RKO (cell line): Measurements from ENCODE around the gene RFTN2.
A peak's percentile ranks its signal among the peaks of the same experiment; 100 is the strongest.
"Not testable (repeated sequence)": the region's sequence is repeated elsewhere in the genome, so short reads cannot be mapped to it uniquely, and the experiment has no call there.

Experiments used
- DNase-seq: peaks from one replicate; pipeline ENCODE4 v3.0.0-alpha.2; 2016; ENCODE audit warnings: low spot score

The RFTN2 gene, protein sequence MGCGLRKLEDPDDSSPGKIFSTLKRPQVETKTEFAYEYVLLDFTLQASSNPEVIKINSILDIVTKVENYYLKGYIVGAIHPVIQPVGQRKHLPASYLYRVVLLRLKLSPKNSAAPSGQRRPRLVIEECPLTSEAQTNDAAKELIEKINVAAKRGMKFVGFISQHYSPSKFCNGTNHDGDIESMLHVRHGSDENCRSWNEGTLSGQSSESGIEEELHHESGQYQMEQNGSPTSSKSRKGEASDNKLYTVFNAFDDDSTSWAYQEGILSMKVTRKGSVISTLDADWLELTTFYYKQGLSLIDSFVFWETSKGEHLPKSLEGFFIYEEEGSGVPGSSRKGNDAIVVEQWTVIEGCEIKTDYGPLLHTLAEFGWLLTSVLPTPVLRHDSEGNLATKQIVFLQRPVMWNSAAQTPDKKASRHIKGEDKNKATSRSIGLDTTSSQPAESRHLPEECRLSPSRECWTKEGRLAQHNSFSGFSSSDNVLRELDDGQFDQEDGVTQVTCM

DNA sequence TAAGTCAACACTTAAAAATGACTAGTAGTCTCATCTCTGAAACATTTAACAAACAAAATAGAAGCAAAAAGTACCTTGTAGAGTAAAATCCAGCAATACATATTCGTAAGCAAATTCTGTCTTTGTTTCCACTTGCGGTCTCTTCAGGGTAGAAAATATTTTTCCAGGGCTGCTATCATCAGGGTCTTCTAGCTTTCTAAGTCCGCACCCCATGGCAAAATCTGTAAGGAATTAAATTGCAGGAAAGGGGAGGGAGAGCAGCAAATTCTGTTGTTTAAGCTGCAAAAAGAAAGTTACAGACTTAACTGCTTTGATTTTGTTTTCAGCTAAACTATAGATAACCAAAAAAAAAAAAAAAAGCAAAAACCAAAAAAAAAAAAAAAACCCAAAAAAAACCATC, at the start of gene RFTN2:
Gene RFTN2, minus strand, starts transcription at position 342 of the 400 bp plus-strand sequence. Its CDS starts 129 bp downstream, at position 213.
- DNase-seq: no peak

DNA sequence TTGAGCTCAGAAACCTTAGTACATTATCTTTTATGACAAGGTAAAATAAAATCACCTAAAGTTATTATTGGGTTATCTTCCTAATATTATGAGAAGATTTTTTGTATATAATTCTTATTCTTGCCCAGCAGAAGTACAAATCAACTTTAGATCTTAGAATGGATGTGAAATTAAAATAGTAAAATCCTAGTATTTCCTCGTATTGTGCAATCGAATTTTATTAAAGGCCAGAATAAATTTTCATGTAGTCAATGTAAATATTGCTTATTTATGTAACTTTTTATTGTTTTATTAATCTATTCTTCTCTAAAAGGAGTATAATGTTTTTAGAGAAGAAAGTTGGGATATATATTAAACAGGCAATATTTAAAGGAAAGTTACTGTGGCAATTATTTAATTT, 42.5 kb upstream of the RFTN2 start:
- no peak for DNase-seq

DNA sequence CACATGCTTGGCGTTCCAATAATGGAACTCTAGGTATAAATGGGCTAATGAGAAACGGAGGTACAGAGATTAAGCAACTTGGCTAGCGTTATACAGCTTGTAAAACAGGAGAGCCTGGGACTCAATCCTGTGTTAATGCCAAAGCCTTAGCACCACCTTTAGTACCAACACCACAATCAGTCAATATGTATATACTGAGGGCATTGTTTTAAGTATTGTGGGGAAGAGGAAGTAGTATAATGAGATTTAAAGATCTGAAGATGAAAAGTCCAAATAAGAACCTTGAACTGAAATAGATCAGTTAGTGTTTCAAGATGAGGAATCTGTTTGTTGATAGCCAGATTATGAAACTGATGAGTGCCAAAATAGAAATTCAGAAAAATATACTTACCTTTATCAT, 37.9 kb upstream of the RFTN2 start:
- DNase-seq: no peak

DNA sequence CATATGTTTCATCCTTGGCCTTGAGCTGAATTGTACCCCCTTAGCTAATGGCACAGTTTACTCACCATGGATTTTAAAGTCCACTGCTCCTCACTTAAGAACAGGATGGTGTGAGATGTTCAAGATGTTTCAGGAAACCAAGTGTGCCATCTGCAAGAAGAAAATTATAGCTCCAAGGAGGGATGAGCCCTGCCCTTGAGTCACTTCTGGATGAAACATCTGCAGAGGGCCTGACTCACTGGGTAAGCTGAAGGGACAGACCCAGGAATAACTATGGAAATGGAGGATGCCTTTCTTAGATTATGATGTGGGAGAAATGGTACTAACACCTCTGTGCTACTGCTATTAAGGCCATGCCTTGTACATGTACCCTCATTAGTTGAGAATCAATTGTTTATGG, 36.2 kb upstream of the RFTN2 start:
- peak; percentile 77 for DNase-seq

DNA sequence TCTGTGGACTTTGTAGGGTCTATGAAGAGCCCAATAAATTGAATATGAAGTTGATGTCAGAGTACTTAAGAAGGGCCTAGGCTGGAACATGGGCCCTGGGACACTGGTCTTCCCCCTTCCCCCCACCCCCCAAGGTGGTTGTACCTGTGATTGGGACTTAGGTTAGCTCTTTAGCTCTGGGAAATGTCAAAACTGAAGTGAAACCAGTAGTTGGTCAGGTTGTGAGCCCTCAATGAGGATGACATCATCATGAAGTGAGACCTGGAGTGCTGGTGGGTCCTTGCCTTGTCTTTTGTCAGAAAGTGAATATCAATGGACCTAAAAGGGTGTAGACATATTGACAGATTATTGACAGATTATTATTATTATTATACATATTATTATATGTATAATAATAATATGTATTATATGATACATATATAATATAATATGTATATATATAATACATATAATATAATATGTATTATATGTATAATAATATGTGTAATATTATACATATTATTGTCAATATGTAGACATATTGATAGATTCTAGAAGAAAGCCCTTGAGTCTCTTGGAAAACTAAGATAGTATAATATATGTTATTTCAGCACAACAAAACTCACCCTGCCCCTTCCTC, 35.1 kb upstream of the RFTN2 start:
- no peak for DNase-seq

DNA sequence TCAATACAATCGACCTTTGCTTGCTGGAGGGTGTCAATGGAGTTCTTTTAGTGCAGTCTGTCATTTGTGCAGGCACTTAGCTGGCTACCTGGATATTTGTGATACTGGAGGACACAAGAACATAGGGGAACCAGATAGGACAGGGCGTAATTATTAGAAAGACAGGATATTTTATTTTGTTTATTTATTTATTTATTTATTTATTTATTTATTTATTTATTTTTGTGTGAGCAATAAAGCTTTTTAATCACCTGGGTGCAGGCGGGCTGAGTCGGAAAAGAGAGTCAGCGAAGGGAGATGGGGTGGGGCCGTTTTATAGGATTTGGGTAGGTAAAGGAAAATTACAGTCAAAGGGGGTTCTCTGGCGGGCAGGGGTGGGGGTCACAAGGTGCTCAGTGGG, 33.8 kb upstream of the RFTN2 start:
- not testable (repeated sequence) for DNase-seq

DNA sequence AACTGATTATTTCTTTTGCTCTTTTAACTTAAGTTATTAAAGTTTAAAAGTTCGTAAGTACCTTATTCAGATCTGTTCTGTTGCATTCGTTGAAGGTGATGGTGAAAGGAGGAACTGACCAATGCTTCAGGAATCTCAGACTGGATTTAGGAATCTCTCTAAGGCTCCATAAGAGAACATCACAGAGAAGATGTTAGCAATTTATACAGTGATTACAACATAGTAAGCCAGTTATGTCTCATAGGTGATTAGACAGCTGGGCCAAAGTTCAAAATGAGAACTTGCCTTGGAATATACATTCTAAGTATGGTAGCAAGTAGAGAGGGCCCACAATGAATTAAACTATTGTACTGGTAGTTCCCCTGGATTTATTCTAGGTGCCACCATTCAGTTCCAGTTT, 32.9 kb upstream of the RFTN2 start:
- DNase-seq: peak; percentile 92

DNA sequence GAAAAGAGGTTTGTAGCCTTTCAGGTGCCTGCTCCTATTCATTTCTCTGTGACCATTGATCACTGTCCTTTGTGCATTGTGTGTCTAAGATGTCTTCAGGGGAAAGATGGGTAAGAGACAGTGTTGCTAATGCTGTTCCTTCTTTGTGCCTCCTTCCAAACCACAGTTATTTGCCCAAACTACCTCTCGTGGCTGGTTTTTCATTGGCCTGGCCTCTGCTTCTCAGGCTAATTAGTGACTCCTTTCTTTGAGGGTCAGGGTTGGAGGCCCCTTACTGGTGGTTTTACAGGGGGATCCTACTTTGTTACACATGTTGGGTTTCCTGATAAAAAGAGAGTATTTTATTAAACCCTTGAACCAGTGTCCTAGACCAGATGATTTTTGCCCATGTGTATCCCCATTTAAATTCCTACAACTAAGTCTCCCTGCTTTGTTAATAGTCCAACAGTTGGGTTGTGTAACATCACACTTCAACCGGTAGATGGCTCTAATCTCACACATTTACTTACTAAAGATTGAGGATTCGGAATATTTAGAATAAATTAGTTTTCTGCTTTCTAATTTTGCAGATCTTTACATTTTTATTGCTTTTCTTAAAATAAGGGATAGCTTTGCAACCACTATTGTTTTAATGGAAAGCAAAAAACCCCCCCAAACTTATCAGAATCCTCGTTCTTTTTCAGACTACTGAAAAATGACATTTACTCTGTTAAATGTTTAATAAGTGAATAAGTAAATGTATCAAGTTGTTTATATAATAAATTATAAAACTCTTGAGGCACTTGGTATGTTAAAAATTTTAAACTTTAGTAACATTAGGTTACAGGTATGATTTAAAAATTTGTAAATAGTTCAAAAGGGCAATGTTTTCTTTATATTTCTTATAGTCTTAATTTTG, 32.2 kb upstream of the RFTN2 start:
- peak; percentile 83 for DNase-seq

DNA sequence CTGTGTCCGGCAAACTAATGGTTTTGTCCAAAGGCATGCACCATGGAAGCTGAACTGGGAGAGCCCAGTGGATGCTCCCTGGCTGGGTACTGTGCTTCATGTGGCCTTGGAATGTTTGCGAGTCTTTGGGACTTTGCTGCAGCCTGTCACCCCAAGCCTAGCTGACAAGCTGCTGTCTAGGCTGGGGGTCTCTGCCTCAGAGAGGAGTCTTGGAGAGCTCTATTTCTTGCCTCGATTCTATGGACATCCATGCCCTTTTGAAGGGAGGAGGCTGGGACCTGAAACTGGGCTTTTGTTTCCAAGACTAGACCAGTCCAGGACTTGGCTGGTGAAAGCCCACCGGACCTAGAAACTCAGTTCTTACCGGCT, 31.4 kb upstream of the RFTN2 start:
- DNase-seq: peak; percentile 34

DNA sequence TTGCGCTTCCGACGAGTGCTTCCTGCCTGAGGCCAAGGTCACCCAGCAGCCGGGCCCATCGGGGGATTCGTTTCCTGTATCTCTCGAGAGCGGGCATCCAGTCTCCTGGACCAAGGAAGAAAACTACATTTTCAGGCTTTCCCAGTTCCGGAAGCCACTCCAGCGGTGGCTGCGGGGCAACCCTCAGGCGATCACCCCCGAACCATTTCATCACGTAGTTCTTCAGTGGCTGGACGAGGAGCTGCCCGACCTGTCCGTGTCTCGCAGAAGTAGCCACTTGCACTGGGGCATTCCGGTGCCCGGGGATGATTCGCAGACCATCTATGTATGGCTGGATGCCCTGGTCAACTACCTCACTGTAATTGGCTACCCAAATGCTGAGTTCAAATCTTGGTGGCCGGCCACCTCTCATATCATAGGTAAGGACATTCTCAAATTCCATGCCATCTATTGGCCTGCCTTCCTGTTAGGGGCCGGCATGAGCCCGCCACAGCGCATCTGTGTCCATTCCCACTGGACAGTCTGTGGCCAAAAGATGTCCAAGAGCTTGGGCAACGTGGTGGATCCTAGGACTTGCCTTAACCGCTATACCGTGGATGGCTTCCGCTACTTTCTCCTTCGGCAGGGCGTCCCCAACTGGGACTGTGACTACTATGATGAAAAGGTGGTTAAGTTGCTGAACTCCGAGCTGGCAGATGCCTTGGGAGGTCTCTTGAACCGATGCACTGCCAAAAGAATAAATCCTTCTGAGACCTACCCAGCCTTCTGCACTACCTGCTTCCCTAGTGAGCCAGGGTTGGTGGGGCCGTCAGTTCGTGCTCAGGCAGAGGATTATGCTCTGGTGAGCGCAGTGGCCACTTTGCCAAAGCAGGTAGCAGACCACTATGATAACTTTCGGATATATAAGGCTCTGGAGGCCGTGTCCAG, 30.8 kb upstream of the RFTN2 start:
- DNase-seq: peak; percentile 66

DNA sequence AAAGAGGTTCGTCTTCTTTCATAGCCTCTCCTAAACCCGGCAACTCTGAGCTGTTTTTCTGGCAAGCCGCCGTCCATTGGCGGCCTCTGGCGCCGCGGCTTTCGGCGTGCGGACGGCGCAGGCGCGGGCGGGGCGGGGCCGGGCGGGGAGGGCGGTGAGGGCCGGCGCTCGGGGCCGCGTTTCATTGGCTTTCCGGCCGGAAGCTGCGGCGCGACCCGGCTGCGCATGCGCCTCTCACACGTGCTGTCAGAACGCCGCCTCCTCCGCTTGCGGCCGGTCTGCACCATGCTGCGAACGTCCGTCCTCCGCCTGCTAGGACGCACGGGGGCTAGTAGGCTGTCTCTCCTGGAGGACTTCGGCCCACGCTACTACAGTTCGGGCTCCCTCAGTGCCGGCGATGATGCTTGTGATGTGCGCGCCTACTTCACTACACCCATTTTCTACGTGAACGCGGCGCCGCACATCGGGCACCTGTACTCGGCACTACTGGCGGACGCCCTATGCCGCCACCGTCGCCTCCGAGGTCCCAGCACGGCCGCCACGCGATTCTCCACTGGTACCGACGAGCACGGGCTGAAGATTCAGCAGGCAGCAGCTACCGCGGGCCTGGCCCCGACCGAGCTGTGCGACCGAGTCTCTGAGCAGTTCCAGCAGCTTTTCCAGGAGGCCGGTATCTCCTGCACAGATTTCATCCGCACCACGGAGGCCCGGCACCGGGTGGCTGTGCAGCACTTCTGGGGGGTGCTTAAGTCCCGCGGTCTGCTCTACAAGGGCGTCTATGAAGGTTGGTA, 29.9 kb upstream of the RFTN2 start, which contains the start of gene MARS2:
Gene MARS2, plus strand, starts transcription at position 249 of the 791 bp plus-strand sequence. Its CDS starts 37 bp downstream, at position 286.
- DNase-seq: peak; percentile 96

DNA sequence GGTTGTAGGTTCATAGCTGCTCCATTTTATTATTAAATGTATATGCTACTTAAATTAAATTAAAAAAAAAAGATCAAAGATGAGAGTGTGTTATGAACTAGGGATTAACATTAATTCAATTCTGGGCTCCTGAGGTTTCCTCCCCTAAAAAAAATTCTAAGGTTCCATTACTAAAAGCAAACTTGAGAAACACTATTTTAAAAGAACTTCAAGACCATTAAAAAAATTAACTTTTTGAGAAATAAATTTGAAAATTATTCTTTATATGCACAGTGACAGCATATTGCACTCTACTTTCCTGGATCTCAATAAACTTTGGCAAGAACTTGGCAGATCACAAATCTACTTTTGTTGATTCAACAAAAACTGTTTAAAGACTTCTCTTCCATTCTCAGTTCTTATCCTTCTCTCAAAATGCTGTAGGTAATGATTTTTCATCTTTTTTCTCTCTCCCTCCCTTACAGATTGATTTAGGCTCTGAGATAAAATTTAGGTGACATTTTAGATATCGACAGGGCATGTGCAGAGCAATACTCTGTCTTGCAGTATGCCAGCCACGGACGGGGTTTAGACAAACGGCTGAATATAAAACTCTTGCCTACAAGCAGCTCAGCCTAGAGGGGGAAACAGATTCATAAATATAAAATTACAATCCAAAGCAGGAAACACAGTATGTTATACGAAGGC, 29.2 kb upstream of the RFTN2 start:
- DNase-seq: no peak

DNA sequence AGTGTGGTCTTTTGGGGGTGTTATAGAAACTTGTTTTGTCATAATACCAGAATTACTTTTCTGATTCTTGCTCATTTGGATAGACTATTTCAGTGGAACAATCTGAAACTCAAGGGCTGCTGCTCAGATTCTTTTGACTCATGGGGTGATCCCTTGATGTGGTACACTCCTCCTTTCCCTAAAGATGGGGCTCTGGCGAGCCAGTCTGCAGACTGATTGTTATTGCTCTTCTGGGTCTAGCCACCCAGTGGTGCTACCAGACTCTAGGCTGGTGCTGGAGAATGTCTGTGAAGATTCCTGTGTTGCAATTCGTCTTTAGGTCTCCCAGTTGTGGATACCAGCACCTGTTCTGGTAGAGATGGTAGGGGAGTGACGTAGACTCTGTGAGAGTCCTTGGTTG, 25.6 kb upstream of the RFTN2 start:
- no peak for DNase-seq

DNA sequence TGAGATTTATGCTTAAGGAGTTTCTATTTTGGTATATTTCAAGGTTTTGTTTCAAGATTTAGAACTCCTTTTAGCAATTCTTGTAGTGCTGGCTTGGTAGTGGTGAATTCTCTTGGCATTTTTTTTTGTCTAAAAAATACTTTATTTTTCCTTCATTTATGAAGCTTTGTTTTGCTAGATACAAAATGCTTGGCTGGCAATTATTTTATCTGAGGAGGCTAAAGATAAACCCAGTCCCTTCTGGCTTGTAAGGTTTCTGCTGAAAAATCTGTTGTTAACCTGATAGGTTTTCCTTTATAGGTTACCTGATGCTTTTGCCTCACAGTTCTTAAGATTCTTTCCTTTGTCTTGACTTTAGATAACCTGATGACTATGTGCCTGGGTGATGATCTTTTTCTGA, 24.3 kb upstream of the RFTN2 start:
- not testable (repeated sequence) for DNase-seq

DNA sequence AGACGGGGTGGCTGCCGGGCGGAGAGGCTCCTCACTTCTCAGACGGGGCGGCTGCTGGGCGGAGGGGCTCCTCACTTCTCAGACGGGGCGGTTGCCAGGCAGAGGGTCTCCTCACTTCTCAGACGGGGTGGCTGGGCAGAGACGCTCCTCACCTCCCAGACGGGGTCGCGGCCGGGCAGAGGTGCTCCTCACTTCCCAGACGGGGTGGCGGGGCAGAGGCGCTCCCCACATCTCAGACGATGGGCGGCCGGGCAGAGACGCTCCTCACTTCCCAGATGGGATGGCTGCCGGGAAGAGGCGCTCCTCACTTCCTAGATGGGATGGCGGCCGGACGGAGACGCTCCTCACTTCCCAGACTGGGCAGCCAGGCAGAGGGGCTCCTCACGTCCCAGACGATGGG, 21.2 kb upstream of the RFTN2 start:
- not testable (repeated sequence) for DNase-seq

DNA sequence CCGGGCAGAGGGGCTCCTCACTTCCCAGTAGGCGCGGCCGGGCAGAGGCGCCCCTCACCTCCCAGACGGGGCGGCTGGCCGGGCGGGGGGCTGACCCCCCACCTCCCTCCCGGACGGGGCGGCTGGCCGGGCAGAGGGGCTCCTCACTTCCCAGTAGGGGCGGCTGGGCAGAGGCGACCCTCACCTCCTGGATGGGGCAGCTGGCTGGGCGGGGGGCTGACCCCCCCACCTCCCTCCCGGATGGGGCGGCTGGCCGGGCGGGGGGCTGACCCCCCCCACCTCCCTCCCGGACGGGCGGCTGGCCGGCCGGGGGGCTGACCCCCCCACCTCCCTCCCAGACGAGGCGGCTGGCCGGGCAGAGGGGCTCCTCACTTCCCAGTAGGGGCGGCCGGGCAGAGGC, 20.6 kb upstream of the RFTN2 start:
- not testable (repeated sequence) for DNase-seq

DNA sequence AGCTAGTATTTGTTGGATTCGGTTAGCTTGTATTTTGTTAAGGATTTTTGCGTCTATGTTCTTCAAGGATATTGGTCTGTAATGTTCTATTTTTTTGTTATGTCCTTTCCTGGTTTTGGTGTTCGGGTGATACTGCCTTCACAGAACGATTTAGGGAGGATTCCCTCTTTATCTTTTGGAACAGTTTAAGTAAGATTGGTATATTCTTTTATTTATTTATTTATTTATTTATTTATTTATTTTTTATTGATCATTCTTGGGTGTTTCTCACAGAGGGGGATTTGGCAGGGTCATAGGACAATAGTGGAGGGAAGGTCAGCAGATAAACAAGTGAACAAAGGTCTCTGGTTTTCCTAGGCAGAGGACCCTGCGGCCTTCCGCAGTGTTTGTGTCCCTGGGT, 19.8 kb upstream of the RFTN2 start:
- not testable (repeated sequence) for DNase-seq

DNA sequence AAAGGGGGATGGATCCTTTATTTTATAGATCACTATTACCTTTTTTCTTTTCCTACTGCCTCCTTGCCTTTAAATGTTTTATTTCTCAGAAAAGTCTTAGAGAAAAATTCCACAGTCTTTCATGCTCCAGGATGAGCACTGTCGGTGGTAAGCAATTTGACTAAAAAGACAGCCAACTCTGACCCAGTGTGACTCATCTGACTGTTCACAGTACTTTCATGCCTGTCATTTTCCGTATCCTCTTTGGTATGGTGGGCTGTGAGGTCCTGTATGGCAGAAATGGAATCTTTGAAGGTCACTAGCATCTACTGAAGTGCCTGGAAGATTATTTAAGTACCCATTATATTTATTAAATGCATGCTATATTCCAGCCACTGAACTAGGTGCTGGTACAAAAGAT, 2.1 kb upstream of the RFTN2 start:
- peak; percentile 31 for DNase-seq

DNA sequence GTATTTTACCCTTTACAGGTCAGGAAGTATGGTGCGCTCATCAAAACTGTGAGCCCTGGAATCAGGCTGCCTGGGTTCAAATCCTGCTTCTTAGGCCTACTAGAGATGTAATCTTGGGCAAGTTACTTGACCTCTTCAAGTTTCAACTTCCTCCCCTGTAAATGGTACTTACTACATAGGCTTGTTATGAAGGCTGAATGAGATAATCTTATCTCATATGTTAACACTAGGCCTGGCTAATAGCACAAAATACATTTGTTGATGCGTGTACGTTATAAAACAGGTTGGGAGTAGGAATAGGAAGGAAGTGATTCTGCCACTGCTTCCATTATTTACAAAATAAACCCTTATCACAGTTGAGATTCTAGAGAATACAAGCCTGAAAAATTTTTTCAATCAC, 1.7 kb upstream of the RFTN2 start:
- DNase-seq: no peak

DNA sequence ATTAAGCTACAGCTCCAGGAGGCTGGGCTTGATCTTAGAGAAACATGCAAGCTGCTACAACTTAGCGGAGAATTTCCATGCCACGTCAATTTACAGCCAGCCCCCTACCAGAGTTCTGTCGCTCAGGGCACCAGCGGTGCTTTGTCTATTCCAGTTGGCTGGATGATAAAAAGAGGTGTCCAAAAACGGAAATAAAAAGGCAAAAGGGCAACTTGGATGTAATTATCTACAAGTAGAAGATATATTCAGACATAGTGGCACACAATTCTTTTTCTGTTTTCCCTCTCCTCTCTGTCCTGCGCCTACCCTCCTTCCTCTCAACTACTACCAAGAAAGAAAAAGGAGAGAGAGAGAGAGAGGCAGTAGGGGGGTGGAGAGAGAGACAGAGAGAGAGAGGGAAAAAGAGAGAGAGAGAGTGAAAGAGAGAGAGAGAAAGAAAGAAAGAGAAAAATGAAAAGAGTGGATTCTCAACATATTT, 363 bp upstream of the RFTN2 start:
- DNase-seq: no peak
